ENCODE results near the gene USP6NL.

Gene USP6NL

DNA sequence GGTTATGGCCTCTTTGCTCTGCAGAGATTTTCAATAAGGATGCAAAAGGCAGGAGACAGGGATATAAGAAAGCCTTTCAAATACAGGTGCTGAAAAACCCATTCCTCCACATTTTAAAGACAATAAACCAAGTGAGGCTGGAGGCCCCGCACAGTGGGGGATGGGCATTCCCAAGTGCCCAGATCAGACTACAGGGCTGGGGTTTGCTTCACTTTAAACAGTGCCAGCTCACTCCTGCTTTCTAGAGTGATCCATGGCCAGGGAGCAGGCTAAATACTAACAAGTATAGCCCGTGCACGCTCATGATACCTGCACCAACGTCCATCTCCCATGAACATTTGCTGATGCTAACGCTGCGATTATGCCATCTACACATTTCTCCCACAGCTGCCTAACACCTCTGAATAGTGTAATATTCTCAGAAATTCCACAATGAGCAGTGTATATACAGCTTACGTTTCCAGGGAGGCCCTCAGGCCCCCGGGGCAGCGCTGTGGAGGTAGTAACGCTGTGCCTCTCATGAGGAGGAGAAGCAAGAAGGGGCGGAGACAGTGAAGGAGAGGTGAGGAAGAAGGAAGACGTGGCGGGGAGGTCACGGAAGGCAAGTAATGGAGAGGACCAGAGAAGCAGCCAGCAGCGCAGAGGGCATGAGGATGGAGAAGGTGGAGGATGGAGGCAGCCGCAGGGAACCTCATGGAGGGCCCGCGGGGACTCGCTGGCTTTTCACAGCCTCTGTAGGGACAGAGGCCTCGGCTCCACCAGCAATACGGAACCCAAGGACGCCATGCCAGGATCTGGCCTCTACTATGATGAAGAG lies 141.7 kb downstream of the USP6NL start:
- no peak for TF ChIP-seq CTCF (IDR thresholded peaks at IDR 0.05; ENCODE audit: control extremely low read depth, extremely low read depth, low read depth, missing control alignments)
- DNase-seq (ENCODE audit: extremely low spot score) = no peak
- ChIA-PET POLR2A (interaction anchor here (0.6 kb wide), 1 partner anchor 43 kb away, joined by 7 read pairs; no protein-coding TSS in a partner anchor), CTCF (interaction anchor here (0.8 kb wide), 1 partner anchor 46 kb away, joined by 4 read pairs; no protein-coding TSS in a partner anchor)

DNA sequence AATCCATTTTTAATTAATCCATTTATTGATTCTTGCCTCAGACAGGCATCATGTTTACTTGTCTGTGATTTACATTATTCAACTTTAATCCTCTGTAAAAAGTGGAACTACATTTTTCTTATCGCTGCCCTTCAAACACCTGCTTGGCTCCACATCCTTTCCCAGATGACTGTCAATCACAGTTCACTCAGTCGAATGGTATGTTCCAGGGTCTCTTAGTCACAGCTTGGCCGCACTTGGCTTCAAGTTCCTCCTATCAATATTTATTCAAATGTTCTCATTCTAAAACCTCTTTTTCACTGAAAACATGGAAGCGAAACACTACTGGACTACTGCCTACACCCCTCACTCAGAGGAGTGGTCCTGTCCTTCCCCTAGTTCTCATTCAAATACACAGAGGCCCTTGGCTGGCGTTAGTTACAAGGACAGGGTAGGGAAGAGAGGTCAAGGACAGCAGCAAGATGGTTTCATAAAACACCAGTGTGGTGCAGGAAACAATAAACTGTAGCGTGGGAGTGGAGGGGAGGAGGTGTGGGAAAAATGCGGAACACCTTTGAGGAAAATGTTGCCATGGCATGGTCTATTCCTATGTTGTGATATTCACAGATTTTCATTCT lies 143.2 kb downstream of the USP6NL start:
- POLR2A ChIA-PET = no interaction called here
- TF ChIP-seq CTCF (IDR thresholded peaks at IDR 0.05; ENCODE audit: control extremely low read depth, extremely low read depth, low read depth, missing control alignments) = no peak
- CTCF ChIA-PET = no interaction called here
- no peak for DNase-seq (ENCODE audit: extremely low spot score)

GRCh38 chr10:11465406-11465805 lies 146.0 kb downstream of the USP6NL start:
- CTCF ChIA-PET = no interaction called here
- POLR2A ChIA-PET = no interaction called here
- TF ChIP-seq CTCF (IDR thresholded peaks at IDR 0.05; ENCODE audit: control extremely low read depth, extremely low read depth, low read depth, missing control alignments) = no peak
- no peak for DNase-seq (ENCODE audit: extremely low spot score)

DNA sequence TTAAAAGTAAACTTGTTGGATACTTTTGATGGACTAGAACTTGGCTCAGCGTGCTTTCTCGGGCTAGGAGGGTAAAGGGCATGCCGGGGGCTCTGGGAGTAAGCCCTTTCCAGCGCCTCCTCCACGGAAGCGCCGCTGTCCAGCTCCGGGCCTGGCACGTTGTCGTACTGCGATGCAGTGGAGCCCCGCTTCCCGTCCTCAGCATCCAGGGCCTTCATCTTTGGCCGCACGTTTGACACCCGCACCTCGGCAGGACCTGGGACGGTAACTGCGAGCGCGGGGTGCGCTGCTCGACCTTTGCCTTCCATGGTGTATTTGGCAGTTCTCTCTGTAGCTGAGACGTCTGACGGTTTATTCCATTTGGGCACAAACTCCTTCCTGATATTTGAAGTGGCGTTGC lies 148.3 kb downstream of the USP6NL start:
- CTCF ChIA-PET = no interaction called here
- TF ChIP-seq CTCF (IDR thresholded peaks at IDR 0.05; ENCODE audit: control extremely low read depth, extremely low read depth, low read depth, missing control alignments) = no peak
- no peak for DNase-seq (ENCODE audit: extremely low spot score)
- POLR2A ChIA-PET = no interaction called here

DNA sequence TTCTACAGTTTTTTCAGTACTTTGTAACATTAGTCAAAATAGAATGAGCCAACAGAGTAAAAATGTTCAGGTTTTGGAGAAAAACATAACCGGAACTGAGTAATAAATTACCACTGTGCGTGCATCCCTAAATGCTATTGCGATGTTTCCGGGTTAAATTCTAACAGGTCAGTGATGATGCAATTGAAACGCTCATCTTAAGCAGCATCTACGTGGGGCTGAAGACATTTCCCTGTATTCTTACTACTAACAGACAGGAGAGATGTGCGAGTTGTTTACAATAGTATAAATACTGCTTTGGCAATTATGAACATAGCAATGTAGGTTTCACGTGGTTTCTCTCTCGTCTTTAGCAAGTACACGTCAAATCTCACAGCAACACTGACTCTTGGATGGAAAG lies 149.4 kb downstream of the USP6NL start:
- DNase-seq (ENCODE audit: extremely low spot score) = no peak
- POLR2A ChIA-PET = no interaction called here
- CTCF ChIA-PET = interaction anchor here (1.0 to 1.4 kb wide), 2 partner anchors 17 to 37 kb away, joined by 3 to 4 read pairs; no protein-coding TSS in a partner anchor
- no peak for TF ChIP-seq CTCF (IDR thresholded peaks at IDR 0.05; ENCODE audit: control extremely low read depth, extremely low read depth, low read depth, missing control alignments)

- POLR2A ChIA-PET = no interaction called here
- no peak for TF ChIP-seq CTCF (IDR thresholded peaks at IDR 0.05; ENCODE audit: control extremely low read depth, extremely low read depth, low read depth, missing control alignments)
- CTCF ChIA-PET = no interaction called here
- no peak for DNase-seq (ENCODE audit: extremely low spot score)
Measured at GRCh38 chr10:11457336-11457735, 154.1 kb downstream of the USP6NL start.

Measured in GM10248 (cell line).